K562 (cell line): ENCODE measurements around the gene DIO3.

ENCODE experiments used
- BRCA1 ChIP-seq, 2 experiments: fragments of 450-650 bp in 1 of 2; sonication (generic) in 1 of 2; formaldehyde crosslinking in 1 of 2; IDR thresholded peaks; 2 replicates each; pipeline versions ENCODE4 v1.5.0 to v1.6.1; 2017 to 2020; ENCODE audit warnings: mild to moderate bottlenecking in 1 of 2, missing genetic modification reagents in 1 of 2
- KLF13 ChIP-seq: fragments of 450-650 bp; IDR thresholded peaks from 2 replicates; pipeline ENCODE4 v1.6.1; 2016; ENCODE audit warnings: missing genetic modification characterization, low read depth, mild to moderate bottlenecking, missing compliant biosample characterization, moderate library complexity, borderline replicate concordance
- NR2C2 ChIP-seq, 2 experiments: fragments of 200-800 bp in 1 of 2; sonication (Bioruptor generic) in 1 of 2; sonication (generic) in 1 of 2; formaldehyde crosslinking in 1 of 2; IDR thresholded peaks; 2 replicates each; pipeline versions ENCODE4 v1.6.1 to v1.8.0; 2016 to 2022; ENCODE audit warnings: mild to moderate bottlenecking in 1 of 2, missing compliant biosample characterization in 1 of 2, missing genetic modification characterization in 1 of 2, missing genetic modification reagents in 1 of 2
- SIN3B ChIP-seq: fragments of 450-650 bp; IDR thresholded peaks from 2 replicates; pipeline ENCODE4 v1.6.1; 2017; ENCODE audit warnings: low read depth, mild to moderate bottlenecking, moderate library complexity
- SMARCE1 ChIP-seq: fragments of 450-650 bp; IDR thresholded peaks from 2 replicates; pipeline ENCODE4 v1.7.1; 2016; ENCODE audit warnings: mild to moderate bottlenecking
- SP2 ChIP-seq: IDR thresholded peaks from 2 replicates; pipeline ENCODE4 v1.6.1; 2011; ENCODE audit warnings: mild to moderate bottlenecking, low read depth, low read length, moderate library complexity; ENCODE audit not compliant: poor library complexity, severe bottlenecking; ENCODE audit errors: extremely low read depth
- TEAD1 ChIP-seq, 2 experiments: fragments of 450-650 bp in 1 of 2; sonication (generic) in 1 of 2; formaldehyde crosslinking; IDR thresholded peaks; 2 replicates each; pipeline versions ENCODE4 v1.4.0 to v1.8.0; 2020 to 2022; ENCODE audit warnings: mild to moderate bottlenecking in 2 of 2, missing genetic modification reagents in 1 of 2
- ZBTB43 ChIP-seq: sonication (generic); formaldehyde crosslinking; IDR thresholded peaks from 2 replicates; pipeline ENCODE4 v1.8.0; 2023; ENCODE audit warnings: mild to moderate bottlenecking, missing genetic modification reagents
- ZNF274 ChIP-seq: IDR thresholded peaks from 2 replicates; pipeline ENCODE4 v1.6.1; 2011; ENCODE audit warnings: low read depth, mild to moderate bottlenecking, low read length, moderate library complexity, borderline replicate concordance
- TF ChIP-seq, protein P1 (sequence below), 3 experiments: IDR thresholded peaks in 2 of 3; conservative IDR thresholded peaks in 1 of 3; 2 replicates each; pipeline ENCODE4 v1.5.1; 2011 to 2012; ENCODE audit warnings: low read length in 3 of 3, mild to moderate bottlenecking in 3 of 3, control low read depth in 2 of 3, improper control_type of control experiment in 1 of 3, inconsistent platforms in 1 of 3, low read depth in 1 of 3, mixed read lengths in 1 of 3, moderate library complexity in 1 of 3; ENCODE audit not compliant: insufficient read depth in 2 of 3

- no peak for TF ChIP-seq SIN3B
- TF ChIP-seq SP2: no peak
- TF ChIP-seq ZBTB43 (CRISPR knock-in tag): no peak
- TF ChIP-seq NR2C2 (CRISPR knock-in tag; IDR thresholded peaks at IDR 0.05): no peak
- no peak for TF ChIP-seq NR2C2 (tag; IDR thresholded peaks at IDR 0.05)
- no peak for TF ChIP-seq SMARCE1
- no peak for TF ChIP-seq ZNF274
- TF ChIP-seq TEAD1 (CRISPR knock-in tag; IDR thresholded peaks at IDR 0.05): no peak
- TF ChIP-seq, protein P1, sequence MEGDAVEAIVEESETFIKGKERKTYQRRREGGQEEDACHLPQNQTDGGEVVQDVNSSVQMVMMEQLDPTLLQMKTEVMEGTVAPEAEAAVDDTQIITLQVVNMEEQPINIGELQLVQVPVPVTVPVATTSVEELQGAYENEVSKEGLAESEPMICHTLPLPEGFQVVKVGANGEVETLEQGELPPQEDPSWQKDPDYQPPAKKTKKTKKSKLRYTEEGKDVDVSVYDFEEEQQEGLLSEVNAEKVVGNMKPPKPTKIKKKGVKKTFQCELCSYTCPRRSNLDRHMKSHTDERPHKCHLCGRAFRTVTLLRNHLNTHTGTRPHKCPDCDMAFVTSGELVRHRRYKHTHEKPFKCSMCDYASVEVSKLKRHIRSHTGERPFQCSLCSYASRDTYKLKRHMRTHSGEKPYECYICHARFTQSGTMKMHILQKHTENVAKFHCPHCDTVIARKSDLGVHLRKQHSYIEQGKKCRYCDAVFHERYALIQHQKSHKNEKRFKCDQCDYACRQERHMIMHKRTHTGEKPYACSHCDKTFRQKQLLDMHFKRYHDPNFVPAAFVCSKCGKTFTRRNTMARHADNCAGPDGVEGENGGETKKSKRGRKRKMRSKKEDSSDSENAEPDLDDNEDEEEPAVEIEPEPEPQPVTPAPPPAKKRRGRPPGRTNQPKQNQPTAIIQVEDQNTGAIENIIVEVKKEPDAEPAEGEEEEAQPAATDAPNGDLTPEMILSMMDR (IDR thresholded peaks at IDR 0.05 in 2 of 3, conservative IDR thresholded peaks at IDR 0.05 in 1 of 3; ENCODE audit: insufficient read depth in 2 of 3, low read depth in 1 of 3, low read length in 3 of 3): no peak
- no peak for TF ChIP-seq KLF13 (tag)
- no peak for TF ChIP-seq BRCA1 (IDR thresholded peaks at IDR 0.05)
- no peak for TF ChIP-seq BRCA1 (CRISPR knock-in tag; IDR thresholded peaks at IDR 0.05)
Observed at GRCh38 chr14:101600336-101600890, 39.1 kb downstream of the DIO3 start.
